ENCODE data around the gene DOHH.
"Not testable (repeated sequence)": the region's sequence is repeated elsewhere in the genome, so short reads cannot be mapped to it uniquely, and the experiment has no call there.

DNA sequence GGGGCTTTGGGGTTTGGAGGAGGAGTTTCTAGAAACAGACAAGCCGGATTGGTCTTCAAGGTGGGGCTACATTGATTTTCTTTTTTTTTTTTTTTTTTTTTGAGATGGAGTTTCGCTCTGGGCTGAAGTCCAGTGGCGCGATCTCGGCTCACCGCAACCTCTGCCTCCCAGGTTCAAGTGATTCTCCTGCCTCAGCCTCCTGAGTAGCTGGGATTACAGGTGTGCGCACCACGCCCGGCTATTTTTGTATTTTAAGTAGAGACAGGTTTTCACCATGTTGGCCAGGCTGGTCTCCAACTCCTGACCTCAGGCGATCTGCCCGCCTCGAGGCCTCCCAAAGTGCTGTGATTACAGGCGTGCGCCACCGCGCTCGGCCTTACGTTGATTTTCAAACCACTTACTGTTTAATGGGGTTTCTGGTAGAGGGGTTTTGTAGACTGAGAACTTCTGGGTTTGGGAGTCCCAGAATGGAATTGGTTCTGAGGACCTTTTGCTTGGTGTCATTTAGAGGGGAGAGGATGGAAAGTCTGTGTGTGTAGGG is 7.7 kb upstream of the DOHH start:
- TF ChIP-seq POLR2AphosphoS5, POLR2A (IDR thresholded peaks at IDR 0.05; ENCODE audit: low read depth, low read length): not testable (repeated sequence)

All from GM12892 (cell line).